GM23248 (cell line): ENCODE data around the gene CTNNA3. TPM values are rescaled to one million over a fixed set of nuclear protein-coding genes. Genes with fewer than 3 reads are reported as not detected.

ENCODE experiments used
- DNase-seq: peaks from one replicate; pipeline ENCODE4 v3.0.0-alpha.2; 2015
- H2AFZ ChIP-seq: fragments of 200-600 bp; sonication (generic); 2 replicates; pipeline ENCODE4 v1.6.1; 2016; ENCODE audit warnings: antibody characterized with exemption
- H3F3A ChIP-seq: fragments of 200-600 bp; sonication (generic); 2 replicates; pipeline ENCODE4 v1.6.1; 2016; ENCODE audit warnings: mild to moderate bottlenecking, antibody characterized with exemption, mixed run types; ENCODE audit not compliant: insufficient read depth
- H3K27ac ChIP-seq: fragments of 200-600 bp; sonication (generic); 2 replicates; pipeline ENCODE4 v1.5.1; 2016; ENCODE audit warnings: mild to moderate bottlenecking
- H3K27me3 ChIP-seq: fragments of 200-600 bp; sonication (generic); replicated peaks from 2 replicates; pipeline ENCODE4 v1.6.1; 2016; ENCODE audit warnings: mild to moderate bottlenecking; ENCODE audit not compliant: insufficient read depth
- H3K36me3 ChIP-seq: fragments of 200-600 bp; sonication (generic); 2 replicates; pipeline ENCODE4 v1.6.1; 2016; ENCODE audit warnings: low read depth, mild to moderate bottlenecking
- H3K4me1 ChIP-seq: fragments of 200-600 bp; sonication (generic); 2 replicates; pipeline ENCODE4 v1.6.1; 2016; ENCODE audit warnings: mild to moderate bottlenecking; ENCODE audit not compliant: insufficient read depth
- H3K4me2 ChIP-seq: fragments of 200-600 bp; sonication (generic); one replicate; pipeline ENCODE4 v1.6.1; 2016; ENCODE audit warnings: mild to moderate bottlenecking; ENCODE audit not compliant: unreplicated experiment
- H3K4me3 ChIP-seq: fragments of 200-600 bp; sonication (generic); 2 replicates; pipeline ENCODE4 v1.5.1; 2016; ENCODE audit warnings: mild to moderate bottlenecking
- H3K79me2 ChIP-seq: fragments of 200-600 bp; sonication (generic); 2 replicates; pipeline ENCODE4 v1.6.1; 2016; ENCODE audit warnings: mild to moderate bottlenecking; ENCODE audit not compliant: insufficient read depth
- H3K9ac ChIP-seq: fragments of 200-600 bp; sonication (generic); 2 replicates; pipeline ENCODE4 v1.6.1; 2016; ENCODE audit warnings: mild to moderate bottlenecking
- H3K9me2 ChIP-seq: fragments of 200-600 bp; sonication (generic); 2 replicates; pipeline ENCODE4 v1.6.1; 2016; ENCODE audit warnings: mixed run types, mild to moderate bottlenecking, moderate library complexity; ENCODE audit not compliant: insufficient read depth
- H3K9me3 ChIP-seq: fragments of 200-600 bp; sonication (generic); one replicate; pipeline ENCODE4 v1.6.1; 2017; ENCODE audit warnings: low read depth
- H4K20me1 ChIP-seq: fragments of 200-600 bp; sonication (generic); 2 replicates; pipeline ENCODE4 v1.6.0; 2016; ENCODE audit not compliant: insufficient read depth
- EZH2 ChIP-seq: fragments of 200-600 bp; sonication (generic); IDR thresholded peaks from 2 replicates; pipeline ENCODE4 v1.6.1; 2018; ENCODE audit warnings: antibody characterized with exemption, mild to moderate bottlenecking; ENCODE audit not compliant: insufficient read depth, poor library complexity, severe bottlenecking
- EZH2phosphoT487 ChIP-seq: fragments of 200-600 bp; sonication (generic); IDR thresholded peaks from 2 replicates; pipeline ENCODE4 v1.6.1; 2018; ENCODE audit warnings: antibody characterized with exemption, moderate library complexity, mild to moderate bottlenecking, low read depth; ENCODE audit not compliant: insufficient read depth
- whole genome bisulfite sequencing, 2 experiments: methylation state at CpG; one replicate each; pipeline ENCODE4 v1.1.6; 2015 to 2017; ENCODE audit warnings: low lambda C conversion rate in 2 of 2, low coverage in 1 of 2; ENCODE audit errors: missing lambda C conversion rate in 2 of 2; 5-methylcytosine and 5-hydroxymethylcytosine counted together
- in situ Hi-C: fragments of 300-500 bp; cut with MboI; formaldehyde crosslinking; loops from 2 replicates; pipeline ENCODE4 v1.15.0; 2020
- polyA plus RNA-seq: library from polyadenylated mRNA; unstranded; fragments of >200 nt; fragmentation: Nextera tagmentation; extraction: Ambion mirVana; gene quantifications from 2 replicates; pipeline ENCODE4 v1.2.1, GENCODE V29; 2016
- total RNA-seq: library from RNA; depleted of rRNA; stranded (reverse); fragments of >200 nt; shearing (Covaris generic); gene quantifications from 2 replicates; pipeline ENCODE4 v1.2.3, GENCODE V29; 2014

CTNNA3 gene
- total and polyA plus RNA-seq, 2 experiments from 2014 or later = not detected

GRCh38 chr10:67612577-67613537 is 83.1 kb downstream of the CTNNA3 start:
- in situ Hi-C loops = no loop called here
- Histone ChIP-seq H3K4me1 (peaks cover 34% of the 10 kb centered on the region), H3K9me3 (no peaks in the 10 kb centered on the region), H3K4me3 (no peak overlapping the region), H3K27me3 (peaks cover 22% of the 10 kb centered on the region), H3K9ac (no peak overlapping the region), H2AFZ (no peak overlapping the region), H3F3A (peaks cover 14% of the 10 kb centered on the region), H4K20me1 (no peaks in the 10 kb centered on the region), H3K9me2 (no peaks in the 10 kb centered on the region), H3K36me3 (no peaks in the 10 kb centered on the region), H3K27ac (no peak overlapping the region), H3K4me2 (peak overlapping the region; percentile 19), H3K79me2 (no peaks in the 10 kb centered on the region)
- DNase-seq = peak; percentile 63
- 16 to 20% methylated on average over 10 of the region's 10 CpGs for WGBS, 2 experiments
- peak; percentile 62; the same call in 1 of the 2 replicates for TF ChIP-seq EZH2phosphoT487
- TF ChIP-seq EZH2 = no peak

GRCh38 chr10:67612176-67612575 is 83.8 kb downstream of the CTNNA3 start:
- no peaks in the 10 kb centered on the region for H3K36me3 ChIP-seq
- no peak for DNase-seq
- in situ Hi-C loops = no loop called here
- H3K9me2 ChIP-seq = no peaks in the 10 kb centered on the region
- H3K27me3 ChIP-seq = peaks cover 15% of the 10 kb centered on the region
- H3K4me1 ChIP-seq = peaks cover 41% of the 10 kb centered on the region
- no peak overlapping the region for H3K9ac ChIP-seq
- no peaks in the 10 kb centered on the region for H3K9me3 ChIP-seq
- H4K20me1 ChIP-seq = no peaks in the 10 kb centered on the region
- no peak overlapping the region for H3K4me3 ChIP-seq
- no peak overlapping the region for H3K27ac ChIP-seq
- no peak for TF ChIP-seq EZH2
- TF ChIP-seq EZH2phosphoT487 = no peak
- peaks cover 20% of the 10 kb centered on the region for H3F3A ChIP-seq
- no peaks in the 10 kb centered on the region for H3K79me2 ChIP-seq
- no peak overlapping the region for H2AFZ ChIP-seq
- H3K4me2 ChIP-seq = no peak overlapping the region

GRCh38 chr10:67609996-67610793 is 85.8 kb downstream of the CTNNA3 start:
- Histone ChIP-seq H2AFZ (no peak overlapping the region), H3K36me3 (no peaks in the 10 kb centered on the region), H3K4me3 (0 out of 2 replicates have a peak overlapping the region, but pooled peaks have one; percentile 4), H3K27me3 (no peaks in the 10 kb centered on the region), H4K20me1 (no peaks in the 10 kb centered on the region), H3K79me2 (no peaks in the 10 kb centered on the region), H3K9me2 (no peaks in the 10 kb centered on the region), H3K9me3 (no peaks in the 10 kb centered on the region), H3K9ac (no peak overlapping the region), H3F3A (peaks cover 34% of the 10 kb centered on the region), H3K4me1 (peaks cover 58% of the 10 kb centered on the region), H3K27ac (no peak overlapping the region), H3K4me2 (peak overlapping the region; percentile 35)
- DNase-seq = peak; percentile 69
- TF ChIP-seq EZH2phosphoT487 (no peak), EZH2 (no peak)
- 10 to 12% methylated on average over 6 of the region's 6 CpGs for WGBS, 2 experiments
- in situ Hi-C loops = no loop called here

- no peaks in the 10 kb centered on the region for H3K79me2 ChIP-seq
- H3K9ac ChIP-seq = no peak overlapping the region
- H3K9me2 ChIP-seq = no peaks in the 10 kb centered on the region
- H3K4me2 ChIP-seq = no peak overlapping the region
- H3K4me3 ChIP-seq = no peak overlapping the region
- peaks cover 61% of the 10 kb centered on the region for H3K4me1 ChIP-seq
- no peak for DNase-seq
- in situ Hi-C loops = no loop called here
- no peak overlapping the region for H2AFZ ChIP-seq
- TF ChIP-seq EZH2 = no peak
- TF ChIP-seq EZH2phosphoT487 = no peak
- no peak overlapping the region for H3K27ac ChIP-seq
- H3K27me3 ChIP-seq = no peaks in the 10 kb centered on the region
- no peaks in the 10 kb centered on the region for H4K20me1 ChIP-seq
- WGBS, 2 experiments = 56 to 61% methylated on average over 2 of the region's 2 CpGs
- H3K36me3 ChIP-seq = no peaks in the 10 kb centered on the region
- no peaks in the 10 kb centered on the region for H3K9me3 ChIP-seq
- peaks cover 34% of the 10 kb centered on the region for H3F3A ChIP-seq
Observed at GRCh38 chr10:67608001-67608400, 88.0 kb downstream of the CTNNA3 start.
